ENCODE measurements around the gene SZT2.
"Not testable (repeated sequence)": the region's sequence is repeated elsewhere in the genome, so short reads cannot be mapped to it uniquely, and the experiment has no call there.

Gene SZT2

DNA sequence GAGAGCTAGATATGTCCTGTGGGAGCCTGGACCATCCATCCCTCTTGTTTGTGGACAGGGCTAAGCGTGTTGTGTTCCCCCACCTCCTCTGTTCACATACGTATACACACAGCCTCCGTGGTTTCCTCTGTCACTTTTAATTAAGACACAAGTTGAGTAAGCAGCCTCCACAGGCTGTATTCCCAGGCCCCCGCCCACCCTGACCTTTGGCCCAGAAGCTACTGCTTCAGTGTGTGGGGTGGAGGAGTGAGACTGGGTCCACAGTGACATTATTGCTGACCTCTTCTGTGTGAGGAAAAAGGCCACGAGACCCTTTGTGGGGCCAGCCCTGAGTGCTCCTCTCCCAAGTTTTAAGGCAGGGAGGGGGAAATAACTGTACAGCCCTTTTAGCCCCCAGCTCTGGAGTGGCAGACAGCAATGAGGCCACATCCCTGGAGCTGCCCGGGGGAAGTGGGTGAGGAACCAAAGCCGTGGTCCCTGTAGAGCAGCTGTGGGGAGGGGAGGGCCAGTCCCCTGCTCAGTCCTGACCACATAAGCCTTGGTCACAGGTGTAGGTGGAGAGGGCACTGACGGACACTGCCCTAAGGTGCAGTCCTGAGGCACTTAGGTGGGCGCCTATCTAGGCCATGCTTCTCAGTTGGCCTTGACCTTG, 26.3 kb upstream of the SZT2 start:
- DNase-seq (ENCODE audit: low read depth in 2 of 2), result no peak

DNA sequence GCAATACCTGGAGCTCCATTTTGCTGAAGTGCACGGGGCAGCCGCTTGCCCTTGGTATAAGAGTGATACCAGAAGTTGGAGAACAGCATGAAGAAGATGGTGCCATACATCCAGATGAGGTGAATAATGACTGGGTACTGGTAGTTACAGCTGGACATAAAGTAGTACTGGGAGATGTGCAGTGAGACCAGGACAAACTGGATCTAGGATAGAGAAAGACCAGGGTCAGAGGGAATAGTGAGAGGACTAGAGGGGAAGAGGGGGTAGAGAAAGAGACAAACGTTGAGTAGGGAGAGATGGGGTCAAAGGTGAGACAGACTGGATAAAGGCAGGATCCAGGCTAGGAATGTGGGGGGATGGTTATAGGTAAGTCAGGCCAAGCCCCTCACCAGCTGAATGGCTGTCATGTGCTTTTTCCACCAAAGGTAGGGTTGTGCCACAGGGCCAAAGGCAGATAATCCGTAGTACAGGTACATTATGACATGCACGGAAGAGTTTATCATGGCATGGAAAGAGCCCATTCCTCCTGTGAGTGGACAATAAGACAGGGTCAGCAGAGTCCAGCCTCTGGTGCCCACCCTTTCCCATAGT, 25.7 kb upstream of the SZT2 start:
- no peak for DNase-seq (ENCODE audit: low read depth in 2 of 2)

DNA sequence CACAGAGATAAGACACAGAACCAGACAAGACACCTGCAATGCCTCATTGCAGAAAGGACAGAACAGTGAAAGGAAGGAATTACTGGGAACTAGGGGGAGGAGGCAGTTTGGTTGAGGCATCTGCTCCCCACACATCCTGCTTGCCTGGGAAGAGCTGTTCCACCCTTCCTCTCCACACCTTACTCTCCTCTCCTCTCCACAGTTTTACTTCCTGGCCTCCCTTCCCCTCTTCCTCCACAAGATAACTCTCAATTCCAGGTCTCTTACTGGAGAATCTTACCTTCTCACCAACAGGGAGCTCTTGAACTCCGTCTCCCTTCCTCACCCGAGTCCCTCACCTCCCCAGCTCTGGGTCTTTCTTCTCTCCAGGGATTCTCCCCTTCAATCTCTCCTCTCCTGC, 24.0 kb upstream of the SZT2 start:
- no peak for DNase-seq (ENCODE audit: low read depth in 2 of 2)

DNA sequence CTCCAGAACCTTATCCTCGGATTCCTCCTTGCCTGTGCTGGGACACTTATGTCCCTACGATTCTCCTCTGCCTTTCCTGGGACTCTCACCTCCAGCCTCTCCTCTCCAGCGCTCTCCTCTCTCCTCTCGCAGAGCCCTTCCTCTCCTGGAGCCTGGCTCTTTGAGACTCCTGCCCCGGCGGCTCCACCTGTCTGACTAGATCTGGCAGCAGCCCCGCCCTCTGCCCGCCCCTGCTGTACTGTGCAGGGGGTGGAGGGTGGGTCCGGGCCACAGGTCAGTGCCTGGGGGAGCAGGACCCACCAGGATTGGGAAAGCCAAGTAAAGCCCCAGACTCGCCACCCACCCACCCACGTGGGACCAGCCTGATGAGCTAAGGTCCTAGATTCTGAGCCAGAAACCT, 23.5 kb upstream of the SZT2 start:
- no peak for DNase-seq (ENCODE audit: low read depth in 2 of 2)

DNA sequence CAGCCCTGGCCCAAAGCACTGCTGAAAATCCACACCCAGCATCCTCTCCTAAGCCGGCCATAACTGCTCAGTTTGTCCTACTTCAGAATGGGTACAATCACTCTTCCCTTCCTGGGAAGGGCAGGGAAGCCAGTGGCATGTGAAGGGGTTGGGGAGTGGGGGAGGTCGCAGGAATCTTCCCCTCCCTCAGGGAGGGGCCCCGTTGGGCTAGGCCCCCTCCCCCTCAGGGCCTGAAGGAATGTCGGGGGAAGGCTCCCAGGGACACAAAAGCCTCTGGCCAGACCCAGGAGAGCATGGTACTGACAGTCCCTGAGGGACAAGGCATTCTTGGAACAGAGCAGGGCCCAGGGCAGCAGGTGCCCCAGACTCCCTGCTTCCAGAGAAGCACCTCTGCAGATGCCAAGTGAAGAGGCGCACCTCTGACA, 23.1 kb upstream of the SZT2 start:
- no peak for DNase-seq (ENCODE audit: low read depth in 2 of 2)

DNA sequence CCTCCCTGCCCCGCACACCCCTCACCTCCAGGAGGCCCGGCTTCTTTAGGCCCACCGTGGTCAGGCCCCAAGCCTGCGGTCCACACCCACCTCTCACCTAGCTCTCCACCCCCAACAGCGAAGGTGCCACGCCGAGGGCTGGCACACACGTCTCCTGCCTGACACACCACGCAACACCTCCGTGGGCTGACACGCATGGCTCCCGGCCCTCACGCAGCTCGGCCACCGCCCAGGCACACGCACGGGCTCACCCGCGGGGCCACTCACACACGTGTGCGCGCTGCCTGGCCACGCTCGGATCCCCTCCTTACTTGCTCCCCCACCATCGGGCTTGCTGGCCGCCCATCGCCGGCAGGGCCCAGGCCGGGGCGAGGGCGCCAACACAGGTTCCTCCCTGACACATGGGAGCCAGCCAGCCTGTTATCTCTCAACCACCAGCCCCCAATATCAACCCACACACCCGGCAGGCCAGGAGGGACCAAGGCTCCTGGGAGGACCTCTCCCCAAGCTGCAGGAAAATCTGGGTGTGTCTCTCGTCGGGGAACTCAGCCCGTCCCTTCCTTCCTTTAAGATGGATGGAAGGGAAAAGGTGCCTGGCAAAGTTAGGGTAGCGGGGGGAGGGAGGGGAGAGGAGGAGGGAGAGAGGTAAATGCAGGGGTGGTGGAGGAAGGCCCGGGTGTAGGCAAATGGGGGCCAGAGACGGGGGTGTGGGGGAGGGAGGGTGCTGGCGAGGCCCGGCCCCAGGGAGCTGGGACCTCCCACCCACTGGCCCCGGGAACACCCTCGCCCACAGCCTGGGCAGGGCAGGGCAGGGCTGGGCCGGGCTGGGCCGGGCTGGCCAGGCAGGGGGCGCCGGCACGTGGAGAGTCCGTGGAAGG, 22.4 kb upstream of the SZT2 start:
- peak in 1 of 2 donors; percentile 33 for DNase-seq (ENCODE audit: low read depth in 2 of 2)

DNA sequence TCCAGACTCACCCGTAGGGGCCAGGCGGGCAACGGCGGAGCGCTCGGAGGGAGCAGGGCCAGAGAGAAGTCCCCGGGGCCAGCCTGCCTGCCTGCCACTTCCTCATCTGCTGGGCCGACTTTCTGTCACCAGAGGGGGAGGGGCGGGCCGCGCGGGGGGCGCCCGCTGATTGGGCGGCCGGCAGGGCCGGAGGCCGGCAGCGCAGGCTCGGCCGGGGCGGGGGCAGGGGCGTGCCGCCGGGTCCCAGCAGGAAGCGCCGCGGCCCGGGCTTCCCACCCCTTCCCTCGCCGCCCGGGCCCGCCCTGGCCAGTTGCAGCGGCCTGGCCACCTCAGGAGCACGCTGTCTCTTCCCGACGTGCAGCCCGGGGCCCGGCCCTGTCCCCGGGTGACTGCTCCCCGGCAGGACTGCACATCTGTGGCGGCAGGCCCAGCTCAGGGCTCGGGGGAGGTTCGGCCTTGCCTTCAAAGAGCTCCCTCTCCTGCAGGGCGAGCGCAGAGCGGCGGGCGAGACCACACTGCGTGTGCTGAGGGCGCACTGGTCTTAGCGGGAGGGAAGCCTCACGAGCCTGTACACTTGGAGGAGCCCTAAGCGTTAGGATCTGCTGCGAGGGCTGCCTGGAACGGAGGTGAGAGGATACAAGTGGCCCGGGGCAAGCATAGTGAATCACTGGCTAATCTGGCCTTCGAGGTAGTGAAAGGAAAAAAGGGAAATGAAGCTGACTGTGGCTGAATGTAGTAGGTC, 21.6 kb upstream of the SZT2 start, which contains the start of gene ELOVL1:
ELOVL1 (minus strand) TSS at position 108 of the 742 bp plus-strand sequence. CDS start 2,402 bp downstream, outside the sequence.
- peak; percentile 62 to 86 for DNase-seq (ENCODE audit: low read depth in 2 of 2)

DNA sequence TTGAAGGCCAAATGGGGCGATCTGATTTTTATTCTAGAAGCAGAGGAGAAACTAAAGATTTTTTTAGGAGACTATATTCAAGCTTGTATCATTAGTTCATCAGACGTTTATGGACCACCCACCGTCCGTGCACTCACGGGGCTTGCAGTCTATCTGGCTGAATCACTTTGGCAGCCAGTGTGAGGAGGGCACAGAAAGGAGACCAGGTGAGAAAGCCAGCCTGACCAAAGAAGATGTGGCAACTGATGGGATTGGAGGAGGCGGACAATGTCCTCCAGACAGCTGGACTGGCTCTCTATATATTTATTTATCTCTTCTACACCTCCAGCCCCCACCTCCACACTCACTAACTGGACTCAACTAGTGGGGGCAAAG, 21.1 kb upstream of the SZT2 start:
- no peak for DNase-seq (ENCODE audit: low read depth in 2 of 2)

DNA sequence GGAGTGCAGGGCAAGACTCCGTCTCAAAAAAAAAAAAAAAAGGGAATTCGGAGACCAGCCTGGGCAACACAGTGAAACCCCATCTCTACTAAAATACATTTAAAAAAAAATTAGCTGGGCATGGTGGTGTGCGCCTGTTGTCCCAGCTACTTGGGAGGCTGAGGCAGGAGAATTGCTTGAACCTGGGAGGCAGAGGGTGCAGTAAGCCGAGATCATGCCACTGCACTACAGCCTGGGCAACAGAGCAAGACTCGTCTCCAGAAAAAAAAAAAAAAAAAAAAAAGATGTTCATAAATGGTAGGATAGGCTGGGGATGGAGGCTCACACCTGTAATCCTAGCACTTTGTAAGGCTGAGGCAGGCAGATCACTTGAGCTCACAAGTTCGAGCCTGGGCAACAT, 19.9 kb upstream of the SZT2 start:
- DNase-seq (ENCODE audit: low read depth in 2 of 2), result not testable (repeated sequence)

DNA sequence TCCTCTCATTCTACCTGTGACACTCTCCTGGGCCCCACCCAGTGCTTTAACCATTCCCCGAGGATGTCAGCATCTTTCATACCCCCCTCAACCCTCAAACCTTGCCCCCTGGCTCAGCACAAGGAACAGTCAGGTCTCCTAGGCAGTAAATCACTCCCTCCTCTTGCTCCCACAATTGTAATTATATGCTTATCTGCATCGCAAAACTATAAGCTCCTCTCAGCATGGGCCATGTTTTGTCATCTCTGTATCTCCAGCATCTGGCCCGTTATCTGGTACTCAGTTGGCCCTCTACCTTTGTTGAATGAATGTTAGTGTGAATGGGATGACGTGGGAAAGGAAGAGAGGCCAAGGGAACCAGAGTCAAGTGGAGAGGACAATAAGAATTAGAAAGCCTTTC, 19.1 kb upstream of the SZT2 start:
- no peak for DNase-seq (ENCODE audit: low read depth in 2 of 2)

DNA sequence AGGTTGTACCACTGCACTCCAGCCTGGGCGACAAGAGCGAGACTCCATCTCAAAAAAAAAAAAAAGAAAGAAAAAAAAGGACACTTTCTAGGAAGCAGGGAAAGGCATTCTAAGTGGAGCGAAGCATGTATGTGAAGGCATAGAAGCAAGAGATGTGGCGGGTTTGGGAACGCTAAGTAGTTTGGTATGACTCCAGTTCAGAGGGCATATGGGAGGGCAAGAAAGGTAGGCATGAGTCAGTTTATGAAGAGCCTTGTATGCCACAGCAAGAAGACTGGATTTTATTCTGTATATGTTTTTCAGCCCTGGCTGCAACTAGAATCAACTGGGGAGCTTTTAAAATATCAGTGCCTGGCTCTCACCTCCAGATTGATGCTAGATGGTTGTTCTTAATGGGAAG, 17.5 kb upstream of the SZT2 start:
- DNase-seq (ENCODE audit: low read depth in 2 of 2), result no peak

DNA sequence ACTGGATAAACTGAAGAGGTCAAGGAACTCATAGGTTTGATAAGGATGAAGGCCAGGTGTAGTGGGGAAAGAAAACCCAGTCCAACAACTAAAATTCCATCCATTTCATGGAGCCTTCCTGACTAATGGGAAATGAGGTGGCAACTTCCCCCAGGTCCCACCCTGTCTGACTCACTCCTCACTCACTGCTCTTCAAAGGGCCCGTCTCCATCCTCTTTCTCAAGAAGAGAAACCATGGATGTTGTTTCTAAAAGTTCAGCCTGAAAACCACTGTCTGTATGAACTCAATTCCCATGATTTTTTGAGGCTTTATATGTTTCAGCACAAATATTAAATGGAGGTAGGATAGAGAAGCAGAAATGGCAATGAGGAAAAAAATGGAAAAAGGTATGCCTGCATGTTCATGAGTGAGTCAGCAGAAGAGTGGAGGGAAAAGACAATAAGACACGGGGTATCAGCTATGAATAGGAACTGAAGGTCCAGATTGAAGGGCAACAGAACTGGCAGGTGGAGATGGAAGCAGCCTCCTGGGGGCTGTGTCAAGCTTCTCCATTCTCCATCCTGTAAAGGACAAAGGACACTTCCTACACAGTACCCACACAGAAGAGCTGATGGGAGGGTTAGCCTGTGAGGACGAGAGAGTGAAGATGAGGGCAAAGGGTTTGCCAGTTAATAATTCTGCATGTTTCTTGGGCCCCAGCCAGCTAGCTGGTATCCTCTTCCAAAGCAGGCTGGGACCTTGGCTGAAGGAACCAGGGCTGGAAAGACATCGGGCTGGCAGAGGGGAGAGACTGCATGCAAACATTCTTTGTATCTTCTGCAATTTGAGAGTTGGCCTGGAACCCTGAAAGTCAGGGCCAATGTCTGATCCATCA, 16.4 kb upstream of the SZT2 start:
- no peak for DNase-seq (ENCODE audit: low read depth in 2 of 2)

DNA sequence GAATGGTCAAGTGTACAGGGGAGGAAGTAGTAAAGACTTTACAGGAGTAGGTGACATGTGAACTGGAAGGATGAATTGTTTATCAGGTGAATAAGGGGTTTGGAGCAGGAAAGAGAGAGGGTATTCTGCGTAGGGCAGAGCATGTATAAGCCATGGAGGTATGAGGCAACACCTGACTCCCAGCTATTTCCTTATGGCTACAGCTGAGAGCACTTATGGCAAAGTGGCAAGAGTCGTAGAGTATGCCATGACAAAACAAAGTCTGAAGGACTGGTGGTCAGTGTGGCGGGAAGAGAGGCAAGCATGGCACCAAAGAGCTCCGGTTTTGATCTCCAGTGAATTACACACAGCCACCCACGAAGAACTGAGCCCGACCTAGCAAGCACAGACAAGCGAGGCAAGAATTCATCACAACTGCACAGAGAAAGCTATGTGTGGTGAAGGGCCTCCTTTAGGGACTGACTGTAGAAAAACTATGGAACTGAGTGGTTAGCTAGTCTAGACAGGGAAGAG, 12.9 kb upstream of the SZT2 start:
- no peak for DNase-seq (ENCODE audit: low read depth in 2 of 2)

DNA sequence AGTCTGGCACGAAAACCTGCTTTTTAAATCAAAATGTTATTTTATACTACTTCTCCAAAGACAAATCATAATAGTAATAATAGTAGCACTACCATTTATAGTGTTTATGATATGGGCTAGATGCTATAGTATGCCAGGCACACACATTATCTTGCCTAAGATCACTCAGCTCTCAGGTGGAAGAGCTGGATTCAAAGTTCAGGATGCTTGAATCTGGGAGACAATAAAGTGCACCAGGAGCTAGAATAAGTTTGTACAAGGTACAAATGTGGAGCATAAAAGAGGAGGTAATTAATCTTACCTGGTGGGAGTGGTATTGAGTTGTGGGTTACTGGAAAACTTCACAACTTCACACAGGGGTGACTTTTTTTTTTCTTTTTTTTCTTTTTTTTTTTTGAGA, 11.9 kb upstream of the SZT2 start:
- no peak for DNase-seq (ENCODE audit: low read depth in 2 of 2)

DNA sequence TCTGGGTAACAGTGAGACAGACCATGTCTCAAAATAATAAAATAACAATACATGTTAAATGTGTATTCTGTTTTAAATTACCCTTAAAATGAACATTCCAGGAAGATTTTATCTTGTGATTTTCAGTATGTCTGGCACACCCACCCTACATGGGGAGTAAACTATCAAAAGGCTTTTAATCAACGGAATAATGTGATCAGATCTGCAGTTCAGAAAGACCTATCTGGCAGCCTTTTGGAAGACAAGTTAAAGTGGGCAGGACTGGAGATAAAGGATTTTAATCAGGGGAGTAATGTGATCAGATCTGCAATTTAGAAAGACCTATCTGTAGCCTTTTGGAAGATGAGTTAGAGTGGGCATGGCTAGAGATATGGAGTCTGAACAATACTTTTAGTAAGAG, 10.2 kb upstream of the SZT2 start:
- DNase-seq (ENCODE audit: low read depth in 2 of 2), result no peak

DNA sequence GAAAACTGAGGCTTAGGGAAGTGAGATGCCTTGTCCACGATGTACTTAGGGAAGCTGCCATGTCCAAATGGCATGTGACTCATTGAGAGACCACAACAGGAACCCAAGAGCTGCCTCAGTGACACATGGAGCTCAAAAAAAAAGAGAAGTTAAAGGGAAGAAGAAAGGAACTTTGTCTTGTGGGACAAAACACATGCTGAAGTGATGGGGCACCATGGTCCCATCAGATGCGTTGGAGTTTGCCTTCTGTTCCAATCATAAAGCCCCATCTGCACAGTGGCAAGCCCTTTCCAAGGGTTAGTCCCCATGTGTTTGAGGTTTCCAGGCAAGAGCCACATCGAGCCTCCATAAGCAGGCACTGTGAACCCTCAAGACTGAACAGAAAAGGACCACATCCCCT, 8.1 kb upstream of the SZT2 start:
- no peak for DNase-seq (ENCODE audit: low read depth in 2 of 2)

DNA sequence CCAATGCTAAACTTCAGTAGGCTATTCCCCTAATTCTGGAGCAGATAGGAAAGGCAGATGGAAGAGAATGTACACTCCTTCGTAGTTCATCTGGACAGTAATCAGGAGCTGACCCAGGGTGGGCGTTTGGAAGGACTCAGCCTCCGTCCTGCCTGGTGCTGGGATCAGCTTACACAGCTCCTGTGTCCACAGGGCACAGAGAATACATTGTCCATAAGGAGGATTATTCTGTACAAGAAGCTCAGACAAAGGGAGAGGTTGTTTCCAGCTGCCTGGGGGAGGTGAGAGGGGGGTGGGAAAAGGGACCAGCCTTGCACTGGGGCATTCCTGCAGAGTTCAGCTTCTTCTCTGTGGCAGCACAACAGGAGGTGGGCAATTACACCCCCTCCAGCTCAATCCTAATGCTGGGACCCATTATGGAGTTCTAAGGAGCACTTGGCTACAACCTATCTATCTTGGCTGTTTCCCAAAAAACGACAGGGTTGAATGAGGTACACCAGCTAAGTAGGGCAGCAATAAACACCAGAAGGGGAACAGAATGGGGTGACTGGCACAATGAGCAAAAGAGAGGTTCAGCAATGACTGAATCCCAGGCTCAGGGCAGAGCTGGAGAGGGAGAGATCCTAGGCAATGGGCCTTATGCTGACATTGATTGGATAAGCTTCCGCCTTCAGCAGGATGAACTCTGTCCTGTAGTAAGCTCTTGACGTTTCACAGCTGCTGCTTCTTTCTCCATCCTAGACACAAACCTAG, 7.5 kb upstream of the SZT2 start:
- no peak for DNase-seq (ENCODE audit: low read depth in 2 of 2)

DNA sequence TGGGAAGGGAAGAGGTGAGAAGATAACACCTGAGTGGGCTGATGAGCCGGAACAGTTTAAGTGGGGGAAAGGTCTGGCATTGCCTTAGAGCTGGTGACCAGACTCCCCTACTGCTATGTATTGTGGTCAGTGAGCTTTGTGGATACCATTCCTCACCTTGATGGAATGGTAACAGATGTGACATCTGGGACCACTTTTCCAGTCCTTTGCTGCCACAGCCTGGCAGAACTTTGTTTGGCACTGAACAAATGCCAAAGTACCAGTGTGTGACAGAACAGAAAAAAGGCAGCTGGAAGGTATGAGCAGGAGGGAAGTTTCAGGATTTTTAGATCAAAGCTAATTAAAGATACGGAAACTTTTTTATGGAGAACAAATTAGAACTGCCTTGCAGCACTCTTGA, 6.2 kb upstream of the SZT2 start:
- no peak for DNase-seq (ENCODE audit: low read depth in 2 of 2)

DNA sequence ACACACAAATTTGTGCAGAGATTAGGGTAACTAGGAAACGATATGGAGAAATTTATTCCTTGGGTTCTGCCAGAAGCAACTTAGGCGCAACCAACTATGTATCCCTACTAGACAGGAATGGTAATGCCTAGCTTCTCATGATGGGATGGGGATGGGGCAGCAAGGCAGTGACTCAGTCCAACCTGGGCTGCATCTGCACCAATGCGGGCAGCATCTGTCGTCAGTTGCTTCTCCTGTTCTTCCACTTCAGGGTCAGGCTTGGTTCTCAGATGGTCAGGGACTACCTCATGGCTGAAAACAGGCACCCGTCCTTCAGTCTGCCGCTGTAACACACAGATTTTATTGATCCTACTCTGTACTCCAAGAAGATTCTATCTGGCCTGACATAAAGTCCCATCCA, 3.0 kb upstream of the SZT2 start:
- no peak for DNase-seq (ENCODE audit: low read depth in 2 of 2)

DNA sequence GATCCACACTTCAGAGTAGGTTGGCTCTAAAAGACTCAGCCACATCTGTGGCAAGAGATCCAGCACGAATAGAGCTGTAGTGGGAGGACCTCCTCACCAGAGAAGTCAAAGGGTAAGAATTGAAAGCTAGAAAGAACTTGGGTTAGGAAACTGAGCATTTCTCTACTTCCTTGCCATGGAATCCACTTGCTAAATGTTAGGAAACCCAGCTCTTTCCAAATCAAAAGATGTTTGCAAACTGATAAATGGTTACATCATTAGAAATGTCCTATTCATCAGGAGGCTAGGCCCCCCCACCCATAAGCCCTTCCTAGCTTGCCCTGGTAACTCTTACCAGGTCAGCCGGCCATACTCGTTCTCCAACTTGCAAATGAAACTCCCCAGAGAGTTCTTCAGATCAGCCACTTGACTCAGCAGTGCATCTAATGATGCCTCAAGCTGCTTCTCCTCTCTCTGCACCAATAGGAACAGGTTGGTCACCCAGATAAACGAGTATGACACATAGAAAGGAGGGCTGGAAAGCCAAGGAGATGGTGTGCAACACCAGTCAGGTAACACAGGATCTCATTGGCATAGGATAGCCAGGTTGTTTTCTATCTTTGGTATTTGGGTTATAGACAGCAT, 1.6 kb upstream of the SZT2 start:
- no peak for DNase-seq (ENCODE audit: low read depth in 2 of 2)
